Astrocyte (in vitro differentiated cells and primary cell): ENCODE results near the gene PAX8. TPM values are rescaled to one million over a fixed set of nuclear protein-coding genes. Genes with fewer than 3 reads are reported as not detected.

ENCODE experiments used
- DNase-seq: peaks from one replicate; pipeline ENCODE4 v3.0.0-alpha.2; 2010; ENCODE audit warnings: low read depth
- FAIRE-seq: peaks from 2 replicates; lab custom pipeline; 2011; peaks lifted over from hg19 to GRCh38; lab: Jason Lieb, UNC
- H2AFZ ChIP-seq: 2 replicates; pipeline ENCODE4 v1.6.0; 2012; ENCODE audit warnings: low read depth, low read length, inconsistent platforms
- H3K27ac ChIP-seq: 2 replicates; pipeline ENCODE4 v1.5.1; 2011; ENCODE audit warnings: low read depth, low read length, inconsistent platforms
- H3K27me3 ChIP-seq: 2 replicates; pipeline ENCODE4 v1.6.0; 2011; ENCODE audit warnings: low read length, inconsistent platforms; ENCODE audit not compliant: insufficient read depth
- H3K36me3 ChIP-seq: 2 replicates; pipeline ENCODE4 v1.5.1; 2011; ENCODE audit warnings: low read length, inconsistent platforms; ENCODE audit not compliant: insufficient read depth
- H3K4me1 ChIP-seq: 2 replicates; pipeline ENCODE4 v1.5.1; 2011; ENCODE audit warnings: low read length, inconsistent platforms; ENCODE audit not compliant: insufficient read depth
- H3K4me2 ChIP-seq: 2 replicates; pipeline ENCODE4 v1.6.0; 2012; ENCODE audit warnings: low read length, inconsistent platforms
- H3K4me3 ChIP-seq: 2 replicates; pipeline ENCODE4 v1.5.1; 2011; ENCODE audit warnings: low read depth, mild to moderate bottlenecking, low read length, inconsistent platforms; ENCODE audit not compliant: insufficient read depth
- H3K79me2 ChIP-seq: 2 replicates; pipeline ENCODE4 v1.6.0; 2012; ENCODE audit warnings: mild to moderate bottlenecking, low read length, inconsistent platforms; ENCODE audit not compliant: insufficient read depth
- H3K9ac ChIP-seq: 2 replicates; pipeline ENCODE4 v1.6.0; 2012; ENCODE audit warnings: mild to moderate bottlenecking, low read length, inconsistent platforms
- H3K9me3 ChIP-seq: 2 replicates; pipeline ENCODE4 v1.5.1; 2012; ENCODE audit warnings: low read depth, mild to moderate bottlenecking, low read length, inconsistent platforms; ENCODE audit not compliant: insufficient read depth
- H4K20me1 ChIP-seq: 2 replicates; pipeline ENCODE4 v1.6.0; 2012; ENCODE audit warnings: low read length, inconsistent platforms; ENCODE audit not compliant: insufficient read depth
- H3K27ac Mint-ChIP-seq: one replicate; pipeline ENCODE4 v1.8.0; 2021; ENCODE audit warnings: mild to moderate bottlenecking, mixed read lengths; ENCODE audit not compliant: unreplicated experiment
- H3K27me3 Mint-ChIP-seq: one replicate; pipeline ENCODE4 v1.8.0; 2021; ENCODE audit warnings: low read depth, mixed read lengths; ENCODE audit not compliant: unreplicated experiment
- H3K36me3 Mint-ChIP-seq: one replicate; pipeline ENCODE4 v1.8.0; 2021; ENCODE audit warnings: low read depth, mixed read lengths; ENCODE audit not compliant: unreplicated experiment
- H3K4me1 Mint-ChIP-seq: one replicate; pipeline ENCODE4 v1.8.0; 2021; ENCODE audit warnings: low read depth, mixed read lengths; ENCODE audit not compliant: unreplicated experiment
- H3K4me3 Mint-ChIP-seq: one replicate; pipeline ENCODE4 v1.8.0; 2021; ENCODE audit warnings: mild to moderate bottlenecking, moderate library complexity, mixed read lengths; ENCODE audit not compliant: unreplicated experiment
- H3K9me3 Mint-ChIP-seq: one replicate; pipeline ENCODE4 v1.8.0; 2021; ENCODE audit warnings: mild to moderate bottlenecking, mixed read lengths; ENCODE audit not compliant: unreplicated experiment
- EZH2 ChIP-seq: IDR thresholded peaks from 2 replicates; pipeline ENCODE4 v1.6.1; 2012; ENCODE audit warnings: mild to moderate bottlenecking, low read length, inconsistent platforms; ENCODE audit not compliant: insufficient read depth
- total RNA-seq: library from RNA; stranded (reverse); gene quantifications from 2 replicates; pipeline ENCODE4 v1.2.1, GENCODE V29; 2021
- TF ChIP-seq, protein P1 (sequence below): IDR thresholded peaks from 2 replicates; pipeline ENCODE4 v1.5.1; 2011; ENCODE audit warnings: low read depth, mild to moderate bottlenecking, inconsistent platforms, low read length, moderate library complexity; ENCODE audit not compliant: insufficient read depth

The PAX8 gene
- total RNA-seq, 1 donor from 2014 or later = 0.48 TPM

DNA sequence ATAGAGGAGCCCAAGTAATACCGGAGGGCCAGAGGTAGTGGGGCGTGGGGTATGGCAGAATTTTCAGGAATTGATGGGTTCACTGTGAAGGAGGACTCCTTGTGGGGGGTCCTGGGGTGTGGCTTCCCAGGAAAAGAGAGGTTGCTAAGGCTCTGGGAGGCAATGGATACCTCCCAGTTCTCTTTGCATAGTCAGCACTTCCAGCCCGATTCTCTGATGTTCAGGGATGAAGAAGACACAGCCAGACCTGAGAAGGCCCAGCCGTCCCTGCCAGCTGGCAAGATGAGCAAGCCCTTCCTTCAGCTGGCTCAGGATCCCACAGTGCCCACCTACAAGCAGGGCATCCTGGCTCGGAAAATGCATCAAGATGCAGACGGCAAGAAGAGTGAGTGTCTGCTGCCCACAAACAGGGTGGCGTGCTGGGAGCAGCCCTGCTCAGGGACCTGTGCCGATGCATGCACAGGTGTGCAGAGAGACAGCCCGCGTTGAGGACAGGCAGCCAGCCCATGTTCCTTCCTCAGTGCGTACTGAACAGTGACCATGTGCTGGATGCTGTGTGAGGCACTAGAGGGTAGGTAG, 82.7 kb downstream of the PAX8 start:
- H3K27ac ChIP-seq = no peak overlapping the region
- H3K9me3 ChIP-seq = no peaks in the 10 kb centered on the region
- H3K4me2 ChIP-seq = no peak overlapping the region
- H3K36me3 ChIP-seq = no peaks in the 10 kb centered on the region
- H3K27me3 Mint-ChIP-seq = peaks cover 50% of the 10 kb centered on the region
- H2AFZ ChIP-seq = no peak overlapping the region
- H3K4me1 Mint-ChIP-seq = peaks cover 2% of the 10 kb centered on the region
- FAIRE-seq (no peak), DNase-seq (no peak)
- H3K79me2 ChIP-seq = no peaks in the 10 kb centered on the region
- H3K36me3 Mint-ChIP-seq = peaks cover 3% of the 10 kb centered on the region
- H3K4me3 Mint-ChIP-seq = no peak overlapping the region
- no peak overlapping the region for H3K9ac ChIP-seq
- no peaks in the 10 kb centered on the region for H3K9me3 Mint-ChIP-seq
- H3K27me3 ChIP-seq = no peaks in the 10 kb centered on the region
- no peak overlapping the region for H3K27ac Mint-ChIP-seq
- TF ChIP-seq, protein P1, sequence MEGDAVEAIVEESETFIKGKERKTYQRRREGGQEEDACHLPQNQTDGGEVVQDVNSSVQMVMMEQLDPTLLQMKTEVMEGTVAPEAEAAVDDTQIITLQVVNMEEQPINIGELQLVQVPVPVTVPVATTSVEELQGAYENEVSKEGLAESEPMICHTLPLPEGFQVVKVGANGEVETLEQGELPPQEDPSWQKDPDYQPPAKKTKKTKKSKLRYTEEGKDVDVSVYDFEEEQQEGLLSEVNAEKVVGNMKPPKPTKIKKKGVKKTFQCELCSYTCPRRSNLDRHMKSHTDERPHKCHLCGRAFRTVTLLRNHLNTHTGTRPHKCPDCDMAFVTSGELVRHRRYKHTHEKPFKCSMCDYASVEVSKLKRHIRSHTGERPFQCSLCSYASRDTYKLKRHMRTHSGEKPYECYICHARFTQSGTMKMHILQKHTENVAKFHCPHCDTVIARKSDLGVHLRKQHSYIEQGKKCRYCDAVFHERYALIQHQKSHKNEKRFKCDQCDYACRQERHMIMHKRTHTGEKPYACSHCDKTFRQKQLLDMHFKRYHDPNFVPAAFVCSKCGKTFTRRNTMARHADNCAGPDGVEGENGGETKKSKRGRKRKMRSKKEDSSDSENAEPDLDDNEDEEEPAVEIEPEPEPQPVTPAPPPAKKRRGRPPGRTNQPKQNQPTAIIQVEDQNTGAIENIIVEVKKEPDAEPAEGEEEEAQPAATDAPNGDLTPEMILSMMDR = no peak
- no peak for TF ChIP-seq EZH2
- no peaks in the 10 kb centered on the region for H4K20me1 ChIP-seq
- peaks cover 11% of the 10 kb centered on the region for H3K4me1 ChIP-seq
- H3K4me3 ChIP-seq = no peak overlapping the region

DNA sequence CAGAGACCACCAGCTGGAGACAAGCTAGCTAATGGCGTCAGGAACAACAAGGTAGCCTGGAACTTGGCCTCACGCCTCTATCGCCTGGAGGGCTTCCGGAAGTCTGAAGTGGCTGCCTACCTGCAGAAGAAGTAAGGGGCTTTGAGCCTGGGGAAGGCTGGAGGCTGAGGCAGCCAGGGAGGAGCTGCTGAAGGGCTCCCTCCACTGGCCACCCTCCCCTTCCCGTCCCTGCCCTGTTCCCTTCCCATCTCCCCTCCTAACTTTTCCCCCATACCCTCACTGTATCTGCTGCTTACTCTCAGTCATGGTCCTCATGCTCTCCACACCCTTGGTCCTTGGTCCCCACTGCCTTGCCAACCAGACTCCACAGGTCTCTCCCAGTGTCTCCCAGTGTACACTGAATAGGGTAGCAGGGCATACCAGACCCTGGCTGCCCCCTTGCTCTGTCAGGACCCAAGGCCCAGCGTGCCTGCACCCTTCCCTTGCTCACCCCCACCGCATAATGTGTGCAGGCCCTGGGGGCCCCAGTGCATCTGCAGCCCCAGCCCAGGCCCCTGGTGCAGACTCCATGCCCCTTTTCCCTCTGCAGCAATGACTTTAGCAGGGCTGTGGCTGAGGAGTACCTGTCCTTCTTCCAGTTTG, 86.1 kb downstream of the PAX8 start:
- Histone ChIP-seq H3K4me3 (no peak overlapping the region), H3K9ac (no peak overlapping the region), H3K27ac (no peak overlapping the region), H3K9me3 (no peaks in the 10 kb centered on the region), H3K27me3 (no peaks in the 10 kb centered on the region), H3K36me3 (no peaks in the 10 kb centered on the region), H3K79me2 (no peaks in the 10 kb centered on the region), H3K4me2 (no peak overlapping the region), H3K4me1 (no peaks in the 10 kb centered on the region), H4K20me1 (no peaks in the 10 kb centered on the region), H2AFZ (no peak overlapping the region)
- peaks cover 3% of the 10 kb centered on the region for H3K36me3 Mint-ChIP-seq
- DNase-seq = no peak
- no peaks in the 10 kb centered on the region for H3K4me1 Mint-ChIP-seq
- H3K27ac Mint-ChIP-seq = no peak overlapping the region
- no peaks in the 10 kb centered on the region for H3K9me3 Mint-ChIP-seq
- peaks cover 45% of the 10 kb centered on the region for H3K27me3 Mint-ChIP-seq
- no peak for FAIRE-seq
- H3K4me3 Mint-ChIP-seq = no peak overlapping the region
- TF ChIP-seq EZH2 = no peak
- TF ChIP-seq, protein P1 = no peak

DNA sequence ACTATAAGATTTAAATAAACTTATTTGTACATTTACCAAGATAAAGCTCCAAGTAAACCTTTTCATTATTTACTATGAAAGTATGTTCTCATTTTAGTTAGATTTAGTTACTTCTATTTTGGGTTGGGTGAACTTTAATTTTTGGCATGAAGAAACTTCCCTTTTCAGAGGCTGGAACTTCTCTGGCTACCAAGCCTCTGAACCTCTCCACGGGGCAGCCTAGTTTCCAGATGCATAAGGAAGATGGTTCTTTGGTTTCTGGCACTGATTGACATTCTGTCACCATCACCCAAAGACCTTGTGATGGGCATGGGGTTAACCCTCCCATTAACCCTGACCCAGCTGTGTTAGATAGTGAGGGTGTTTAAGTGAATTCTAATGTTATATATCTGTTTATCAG, 87.8 kb downstream of the PAX8 start:
- Histone ChIP-seq H3K4me2 (no peak overlapping the region), H3K4me3 (no peak overlapping the region), H3K4me1 (no peaks in the 10 kb centered on the region), H4K20me1 (no peaks in the 10 kb centered on the region), H3K9me3 (no peaks in the 10 kb centered on the region), H3K79me2 (no peaks in the 10 kb centered on the region), H2AFZ (no peak overlapping the region), H3K9ac (no peak overlapping the region), H3K36me3 (no peaks in the 10 kb centered on the region), H3K27me3 (no peaks in the 10 kb centered on the region), H3K27ac (no peak overlapping the region)
- DNase-seq (no peak), FAIRE-seq (no peak)
- Mint-ChIP-seq H3K4me1 (no peaks in the 10 kb centered on the region), H3K27ac (no peak overlapping the region), H3K9me3 (no peaks in the 10 kb centered on the region), H3K4me3 (no peak overlapping the region), H3K27me3 (peaks cover 34% of the 10 kb centered on the region), H3K36me3 (no peaks in the 10 kb centered on the region)
- TF ChIP-seq, protein P1 = no peak
- TF ChIP-seq EZH2 = no peak
